Lower leg skin (tissue), 4 donors: ENCODE results near the gene RAD51B. TPM values are rescaled to one million over a fixed set of nuclear protein-coding genes. Genes with fewer than 3 reads are reported as not detected.

Experiments used
- DNase-seq, 2 donors: peaks; one replicate each; pipeline ENCODE4 v3.0.0-alpha.2; 2019; ENCODE audit warnings: low spot score in 2 of 2
- H3K4me3 ChIP-seq: fragments of 200-600 bp; sonication (generic); 2 replicates; pipeline ENCODE4 v1.5.1; 2017; ENCODE audit warnings: mild to moderate bottlenecking, low read depth; ENCODE audit not compliant: poor library complexity, severe bottlenecking
- CTCF ChIP-seq, 3 donors: fragments of 450-650 bp; IDR thresholded peaks; one replicate each; pipeline ENCODE4 v1.5.1; 2016; ENCODE audit warnings: antibody characterized with exemption in 3 of 3, mild to moderate bottlenecking in 3 of 3, moderate library complexity in 2 of 3
- POLR2A ChIP-seq, 2 donors: fragments of 450-650 bp; IDR thresholded peaks; one replicate each; pipeline ENCODE4 v1.6.1; 2016 to 2017; ENCODE audit warnings: antibody characterized with exemption in 2 of 2, mild to moderate bottlenecking in 1 of 2, moderate library complexity in 1 of 2
- WGBS, 2 donors: methylation state at CpG; one replicate each; pipeline ENCODE4 v1.1.5; 2018; 5-methylcytosine and 5-hydroxymethylcytosine counted together
- intact Hi-C: fragments of 100-400 bp; cut with DNase I; formaldehyde crosslinking; loops from one replicate; pipeline ENCODE4 v1.15.0; 2023; ENCODE audit warnings: low total_unique reads
- total RNA-seq, 4 donors: library from RNA; depleted of rRNA; stranded (reverse); fragments of >200 nt; gene quantifications; one replicate each; pipeline ENCODE4 v1.1.0, GENCODE V29; 2016

Gene RAD51B
- total RNA-seq, 4 donors from 2014 or later = 6.1 to 27.2 (median 13.6) TPM

DNA sequence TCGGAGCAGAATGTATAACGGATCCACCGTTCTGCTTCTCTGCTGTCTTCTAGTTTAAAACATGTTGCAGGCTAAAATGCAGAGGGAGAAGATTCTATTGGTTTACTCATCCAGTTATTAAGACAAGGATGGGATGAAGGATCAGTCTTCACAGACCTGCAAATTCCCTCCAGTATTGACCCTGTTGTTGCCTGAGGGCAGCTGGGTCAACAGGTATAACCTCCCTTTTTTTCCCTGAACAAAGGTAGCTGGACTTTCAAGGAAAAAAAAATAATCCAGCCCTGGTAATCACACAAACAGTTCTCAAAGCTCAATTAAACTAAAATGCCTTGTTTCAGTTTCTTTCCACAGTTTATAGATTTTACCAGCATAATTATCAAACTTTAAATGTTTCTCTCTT is 492.7 kb downstream of the RAD51B start:
- TF ChIP-seq POLR2A (IDR thresholded peaks at IDR 0.05) (no peak), CTCF (IDR thresholded peaks at IDR 0.05) (no peak)
- DNase-seq = no peak
- WGBS, 2 donors = 97 to 98% methylated on average over 3 of the region's 3 CpGs
- no peak overlapping the region for H3K4me3 ChIP-seq
- intact Hi-C loops = no loop called here

DNA sequence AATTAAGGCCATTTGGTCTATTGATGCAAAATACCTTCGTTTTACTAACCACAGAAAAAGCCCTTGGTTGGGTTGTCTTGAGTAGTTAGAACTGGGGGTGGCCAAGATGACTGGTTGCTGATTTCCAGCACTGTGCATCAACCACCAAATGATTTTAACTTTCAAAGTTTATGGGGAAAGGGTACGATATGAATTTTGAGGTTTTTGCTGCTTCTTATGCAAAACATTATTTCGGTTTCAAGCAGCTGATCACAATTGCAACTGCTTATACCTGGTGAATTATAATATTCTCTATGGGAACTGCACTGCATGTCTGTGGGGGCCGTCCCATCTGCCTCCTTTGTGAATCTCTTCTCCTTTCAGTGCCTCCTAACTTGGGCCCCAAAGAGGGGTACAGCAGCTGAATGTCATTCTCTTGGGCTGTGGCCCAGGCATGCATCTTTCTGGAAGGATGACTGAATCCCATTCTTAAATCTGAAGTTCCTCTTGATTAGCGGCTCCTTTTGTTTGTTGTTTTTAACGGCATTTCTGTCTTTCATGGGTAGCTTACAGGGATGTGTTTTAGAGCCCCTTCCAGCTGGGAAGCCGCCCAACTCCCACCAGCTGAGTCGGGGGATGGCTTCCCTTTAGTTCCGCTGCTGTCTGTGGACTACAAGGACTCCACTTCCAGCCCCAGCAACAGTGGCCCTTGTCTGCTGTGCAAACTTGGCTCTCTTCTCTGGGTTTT is 493.5 kb downstream of the RAD51B start:
- intact Hi-C loops = no loop called here
- H3K4me3 ChIP-seq = no peak overlapping the region
- WGBS, 2 donors = 86 to 88% methylated on average over 9 of the region's 9 CpGs
- TF ChIP-seq POLR2A (IDR thresholded peaks at IDR 0.05) (no peak), CTCF (IDR thresholded peaks at IDR 0.05) (no peak)
- DNase-seq = no peak

GRCh38 chr14:68314642-68315041 is 495.1 kb downstream of the RAD51B start:
- 87 to 89% methylated on average over 4 of the region's 4 CpGs for WGBS, 2 donors
- intact Hi-C loops = no loop called here
- no peak for DNase-seq
- no peak overlapping the region for H3K4me3 ChIP-seq
- no peak for TF ChIP-seq POLR2A (IDR thresholded peaks at IDR 0.05)
- TF ChIP-seq CTCF (IDR thresholded peaks at IDR 0.05) = no peak

DNA sequence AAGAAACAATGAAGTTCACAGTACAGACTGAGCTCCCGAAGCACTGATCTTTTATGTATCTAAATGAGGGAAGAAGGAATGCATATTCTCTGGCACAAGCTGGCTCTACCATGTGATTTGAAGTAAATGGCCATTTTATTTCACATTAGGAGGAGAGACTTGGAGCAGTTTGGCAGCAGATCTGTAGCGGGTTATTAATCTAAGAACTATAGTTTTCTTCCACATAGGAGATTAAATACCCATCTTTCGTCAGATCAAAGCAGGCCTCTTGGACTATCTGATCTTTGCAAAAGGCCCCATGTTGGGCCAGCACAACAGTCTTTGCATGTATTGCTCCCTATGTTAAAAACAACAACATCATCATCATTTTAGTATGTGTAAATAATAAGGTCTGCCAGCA is 495.5 kb downstream of the RAD51B start:
- TF ChIP-seq POLR2A (IDR thresholded peaks at IDR 0.05) (no peak), CTCF (IDR thresholded peaks at IDR 0.05) (no peak)
- no peak for DNase-seq
- WGBS, 2 donors = 82 to 88% methylated on average over 3 of the region's 3 CpGs
- intact Hi-C loops = no loop called here
- no peak overlapping the region for H3K4me3 ChIP-seq

- intact Hi-C loops = no loop called here
- no peak for DNase-seq
- no peak overlapping the region for H3K4me3 ChIP-seq
- TF ChIP-seq POLR2A (IDR thresholded peaks at IDR 0.05) (no peak), CTCF (IDR thresholded peaks at IDR 0.05) (no peak)
- WGBS, 2 donors = 86 to 90% methylated on average over 7 of the region's 7 CpGs
Measured at GRCh38 chr14:68316078-68316868, 496.7 kb downstream of the RAD51B start.
